ENCODE measurements around the gene TSC22D4. TPM values are rescaled to one million over a fixed set of nuclear protein-coding genes. Genes with fewer than 3 reads are reported as not detected.
"Not testable (repeated sequence)": the region's sequence is repeated elsewhere in the genome, so short reads cannot be mapped to it uniquely, and the experiment has no call there.

The TSC22D4 gene
- total and polyA plus RNA-seq, 5 experiments from 2014 or later, result 30.3 to 129 (median 35.9) TPM

DNA sequence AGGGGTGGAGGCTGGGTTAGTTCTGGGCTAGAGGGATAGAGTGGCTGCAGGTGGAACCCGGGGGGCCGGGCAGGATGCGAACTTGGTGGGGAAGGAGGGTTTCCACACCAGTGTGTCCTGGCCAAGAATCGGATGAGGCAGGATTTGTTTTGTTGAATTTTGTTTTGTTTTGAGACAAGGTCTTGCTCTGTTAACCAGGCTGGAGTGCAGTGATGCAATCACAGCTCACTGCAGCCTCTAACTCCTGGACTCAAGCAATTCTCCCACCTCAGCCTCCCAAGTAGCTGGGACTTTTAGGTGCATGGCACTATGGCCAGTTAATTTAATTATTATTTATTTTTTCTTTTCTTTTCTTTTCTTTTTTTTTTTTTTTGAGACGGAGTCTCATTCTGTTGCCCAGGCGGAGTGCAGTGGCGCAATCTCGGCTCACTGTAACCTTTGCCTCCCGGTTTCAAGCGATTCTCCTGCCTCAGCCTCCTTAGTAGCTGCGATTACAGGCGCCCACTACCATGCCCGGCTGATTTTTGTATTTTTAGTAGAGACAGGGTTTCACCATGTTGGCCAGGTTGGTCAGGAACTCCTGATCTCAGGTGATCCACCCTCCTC, 29.7 kb downstream of the TSC22D4 start:
- peak overlapping the region in 5 of 10 donors; percentile 32 to 67 (median 44) for H3K4me3 Mint-ChIP-seq
- no peak for DNase-seq
- ATAC-seq, result no peak

DNA sequence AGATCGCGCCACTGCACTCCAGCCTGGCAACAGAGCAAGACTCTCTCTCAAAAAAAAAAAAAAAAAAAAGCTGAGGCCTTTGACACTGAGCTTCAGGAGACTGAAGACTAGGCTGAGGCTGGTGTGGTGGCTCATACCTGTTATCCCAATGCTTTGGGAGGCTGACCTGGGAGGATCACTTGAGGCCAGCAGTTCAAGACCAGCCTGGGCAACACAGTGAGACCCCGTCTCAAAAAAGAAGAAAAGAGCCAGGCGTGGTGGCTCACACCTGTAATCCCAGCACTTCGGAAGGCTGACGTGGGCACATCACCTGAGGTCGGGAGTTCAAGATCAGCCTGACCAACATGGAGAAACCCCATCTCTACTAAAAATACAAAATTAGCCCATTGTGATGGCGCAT, 31.7 kb downstream of the TSC22D4 start:
- not testable (repeated sequence) for H3K27me3 Mint-ChIP-seq, ATAC-seq, H3K36me3 Mint-ChIP-seq

More for the DNA sequence above, 29.7 kb downstream of the TSC22D4 start:
- H3K9me3 Mint-ChIP-seq, result no peaks in the 10 kb centered on the region
- peaks cover 6 to 20% (median 15%) of the 10 kb centered on the region in 4 donors for H3K4me1 Mint-ChIP-seq
- H3K36me3 Mint-ChIP-seq, result no peaks in the 10 kb centered on the region
- peak overlapping the region in 5 of 10 donors; percentile 46 to 76 (median 51) for H3K27ac Mint-ChIP-seq
- POLR2A ChIA-PET, result interaction anchor here (0.6 to 4.6 kb wide), 7 partner anchors 13 to 101 kb away, joined by 3 to 44 read pairs (median 4); partner anchors contain the start of genes MEPCE, PPP1R35, SPACDR and ZCWPW1
- no peaks in the 10 kb centered on the region for H3K27me3 Mint-ChIP-seq

DNA sequence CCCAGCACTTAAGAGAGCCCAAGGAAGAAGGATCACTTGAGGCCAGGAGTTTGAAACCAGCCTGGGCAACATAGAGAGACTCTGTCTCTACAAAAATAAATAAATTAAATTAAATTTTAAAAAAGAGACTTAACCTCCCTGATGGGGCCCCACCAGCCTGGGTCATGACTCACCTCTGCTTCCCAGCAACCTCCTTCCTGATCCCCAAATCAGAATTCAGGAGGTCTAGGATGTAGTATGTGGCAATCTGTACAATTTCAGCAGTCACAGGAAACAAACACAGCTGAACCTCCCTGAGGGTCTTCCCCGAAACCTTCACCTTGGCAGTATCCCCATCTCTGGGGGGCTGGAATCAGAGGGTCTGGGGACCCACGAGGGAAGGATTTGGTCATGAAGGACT, 33.0 kb downstream of the TSC22D4 start:
- peaks cover 11 to 20% (median 18%) of the 10 kb centered on the region in 4 donors for H3K4me1 Mint-ChIP-seq
- DNase-seq (no peak), ATAC-seq (no peak)
- peak overlapping the region in 1 of 10 donors; percentile 43 for H3K27ac Mint-ChIP-seq
- H3K36me3 Mint-ChIP-seq, result no peaks in the 10 kb centered on the region
- H3K9me3 Mint-ChIP-seq, result no peaks in the 10 kb centered on the region
- no peaks in the 10 kb centered on the region for H3K27me3 Mint-ChIP-seq
- POLR2A ChIA-PET, result interaction anchor here (1.1 to 5.0 kb wide), 3 partner anchors 9 to 17 kb away, joined by 3 to 35 read pairs (median 22); partner anchors contain the start of genes MEPCE, PPP1R35 and ZCWPW1
- no peak overlapping the region for H3K4me3 Mint-ChIP-seq

More for the DNA sequence above, 31.7 kb downstream of the TSC22D4 start:
- not testable (repeated sequence) for H3K4me3 Mint-ChIP-seq, DNase-seq, H3K27ac Mint-ChIP-seq, H3K9me3 Mint-ChIP-seq
- peaks cover 11 to 20% (median 17%) of the 10 kb centered on the region in 4 donors for H3K4me1 Mint-ChIP-seq
- POLR2A ChIA-PET, result interaction anchor here (3.0 to 5.0 kb wide), 2 partner anchors 12 to 18 kb away, joined by 22 to 35 read pairs; partner anchors contain the start of genes MEPCE, PPP1R35 and ZCWPW1

DNA sequence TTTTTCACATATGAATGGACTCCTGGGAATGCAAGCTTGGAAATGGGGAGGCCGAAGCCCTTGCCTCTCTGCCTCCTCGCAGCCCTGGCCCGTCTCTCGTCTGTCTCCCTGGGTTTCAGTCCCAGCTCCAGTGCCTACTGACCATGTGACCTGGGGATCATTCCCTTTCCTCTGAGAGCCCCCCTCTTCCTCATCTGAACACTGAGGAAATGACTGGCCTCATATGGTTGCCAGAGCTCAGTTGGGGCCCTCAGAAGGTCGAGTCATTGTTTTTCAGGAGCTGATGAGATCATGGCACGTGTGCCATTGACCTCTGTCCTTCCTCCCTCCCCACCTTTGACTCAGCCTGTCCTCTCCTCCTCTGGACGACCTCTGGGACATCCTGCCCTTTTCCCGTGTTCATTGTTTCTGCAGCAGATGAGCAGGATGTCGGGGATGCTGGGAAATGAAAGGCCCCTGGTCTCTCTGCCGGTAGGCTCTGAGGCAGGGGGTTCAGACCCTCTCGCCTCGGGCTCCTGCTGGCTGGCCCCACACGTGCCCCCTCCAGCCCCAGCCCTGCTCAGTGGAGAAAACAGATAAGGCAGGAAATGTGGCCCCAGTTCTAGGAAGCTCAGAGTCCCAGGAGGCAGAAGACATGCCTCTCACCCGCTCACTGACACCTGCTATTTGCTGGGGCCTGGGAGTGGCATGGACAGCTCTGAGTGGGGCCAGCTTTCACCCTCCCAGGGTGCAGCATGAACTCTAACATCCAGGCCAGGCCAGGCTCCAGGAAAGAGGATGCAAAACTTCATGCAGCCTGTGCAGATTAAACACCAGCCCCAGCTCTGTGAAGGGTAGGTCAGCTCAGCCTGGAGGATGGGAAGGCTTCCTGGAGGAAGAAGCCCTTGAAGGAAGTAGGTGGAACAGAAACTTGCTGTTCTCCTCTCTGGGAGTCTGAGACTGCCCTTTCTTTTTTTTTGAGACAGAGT, 34.4 kb downstream of the TSC22D4 start:
- H3K27me3 Mint-ChIP-seq, result no peaks in the 10 kb centered on the region
- ATAC-seq (peak in 1 of 2 donors; percentile 29), DNase-seq (no peak)
- peak overlapping the region in 2 of 10 donors; percentile 43 to 48 for H3K4me3 Mint-ChIP-seq
- POLR2A ChIA-PET, result interaction anchor here (1.1 to 5.0 kb wide), 3 partner anchors 9 to 15 kb away, joined by 3 to 35 read pairs (median 22); partner anchors contain the start of genes MEPCE, PPP1R35 and ZCWPW1
- no peaks in the 10 kb centered on the region for H3K9me3 Mint-ChIP-seq
- no peaks in the 10 kb centered on the region for H3K36me3 Mint-ChIP-seq
- peak overlapping the region in 5 of 10 donors; percentile 22 to 70 (median 57) for H3K27ac Mint-ChIP-seq
- peaks cover 8 to 13% (median 12%) of the 10 kb centered on the region in 4 donors for H3K4me1 Mint-ChIP-seq

DNA sequence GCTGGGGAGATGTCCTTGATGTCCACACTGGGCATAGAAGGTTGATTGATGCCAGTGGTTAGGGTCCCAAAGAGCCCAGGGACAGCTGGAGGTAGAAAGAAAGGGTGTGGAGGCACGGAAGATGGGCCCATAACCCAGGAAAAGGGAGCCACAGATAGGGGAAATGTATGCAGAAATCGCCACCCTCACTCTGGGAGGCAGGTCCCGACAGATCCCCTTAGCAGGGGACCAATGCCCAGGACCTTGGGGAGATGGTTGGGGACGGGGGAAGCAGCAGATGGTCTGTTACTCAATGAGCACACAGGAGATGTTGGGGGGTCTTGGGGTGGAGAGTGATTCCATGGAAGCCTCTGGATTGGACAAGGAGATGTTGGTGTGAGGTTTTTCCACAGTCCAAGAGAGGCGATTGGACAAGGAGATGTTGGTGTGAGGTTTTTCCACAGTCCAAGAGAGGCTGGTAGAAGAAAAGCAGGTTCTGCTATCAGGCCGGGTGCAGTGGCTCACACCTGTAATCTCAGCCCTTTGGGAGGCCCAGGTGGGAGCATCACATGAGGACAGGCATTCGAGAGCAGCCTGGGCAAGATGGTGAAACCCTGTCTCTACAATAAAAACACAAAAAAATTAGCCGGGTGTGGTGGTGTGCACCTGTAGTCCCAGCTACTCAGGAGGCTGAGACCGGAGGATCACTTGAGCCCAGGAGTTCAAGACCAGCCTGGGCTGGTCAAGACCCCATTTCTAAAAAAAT, 35.7 kb downstream of the TSC22D4 start:
- H3K4me1 Mint-ChIP-seq, result peaks cover 8 to 13% (median 12%) of the 10 kb centered on the region in 4 donors
- H3K9me3 Mint-ChIP-seq, result no peaks in the 10 kb centered on the region
- H3K4me3 Mint-ChIP-seq, result no peak overlapping the region
- no peak for DNase-seq
- no peaks in the 10 kb centered on the region for H3K27me3 Mint-ChIP-seq
- no peaks in the 10 kb centered on the region for H3K36me3 Mint-ChIP-seq
- POLR2A ChIA-PET, result interaction anchor here (2.1 to 5.0 kb wide), 2 partner anchors 11 to 14 kb away, joined by 5 to 35 read pairs; partner anchors contain the start of genes MEPCE and ZCWPW1
- peak overlapping the region in 8 of 10 donors; percentile 23 to 77 (median 44) for H3K27ac Mint-ChIP-seq
- ATAC-seq, result no peak

DNA sequence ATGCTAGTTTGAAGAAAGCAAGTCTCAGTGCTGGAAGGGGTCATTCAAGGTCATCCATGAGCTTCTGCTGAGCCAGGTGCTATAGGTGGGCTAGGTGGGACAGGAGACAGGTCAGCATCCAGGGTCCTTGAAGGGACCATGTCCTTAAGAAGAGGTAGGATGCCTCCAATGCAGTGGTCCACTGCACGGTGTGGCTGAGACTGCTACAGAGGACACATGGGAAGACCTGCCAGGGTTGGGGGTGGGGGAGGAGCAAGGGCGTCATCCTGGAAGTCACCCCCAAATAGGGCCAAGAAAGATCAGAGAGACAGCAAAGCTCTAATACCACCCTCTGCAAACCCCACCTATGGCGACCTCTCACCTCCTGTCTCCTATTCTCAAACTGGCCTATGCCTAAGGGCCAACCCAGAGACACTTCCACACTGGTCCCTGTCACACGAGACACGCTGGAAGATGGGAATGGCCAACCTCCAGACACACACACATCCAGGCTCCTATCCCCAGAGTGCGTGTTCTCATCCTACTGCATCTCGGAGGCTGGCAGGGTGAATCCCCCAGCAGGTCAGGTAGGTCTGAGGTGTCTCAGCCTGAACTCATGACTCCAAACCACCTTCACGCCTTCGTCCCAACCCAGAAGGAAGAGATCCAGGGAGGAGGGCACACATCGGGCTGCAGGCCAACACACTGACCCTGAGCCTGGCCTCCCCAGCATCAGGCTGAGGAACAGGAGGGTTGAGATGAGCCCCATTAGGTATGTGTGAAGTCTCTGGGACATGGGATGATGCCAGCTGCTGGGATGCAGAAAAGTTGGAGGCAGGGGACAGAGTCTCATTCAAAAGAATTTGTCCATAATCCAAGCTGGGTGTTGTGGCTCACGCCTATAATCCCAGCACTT, 37.1 kb downstream of the TSC22D4 start:
- Mint-ChIP-seq H3K27me3 (no peaks in the 10 kb centered on the region), H3K9me3 (no peaks in the 10 kb centered on the region), H3K4me1 (peaks cover 8 to 13% (median 12%) of the 10 kb centered on the region in 4 donors), H3K4me3 (no peak overlapping the region), H3K27ac (peak overlapping the region in 2 of 10 donors; percentile 19 to 82), H3K36me3 (no peaks in the 10 kb centered on the region)
- ATAC-seq, result no peak
- POLR2A ChIA-PET, result interaction anchor here (0.6 to 5.0 kb wide), 4 partner anchors 8 to 13 kb away, joined by 4 to 35 read pairs (median 6); partner anchors contain the start of genes MEPCE and ZCWPW1
- DNase-seq, result no peak

DNA sequence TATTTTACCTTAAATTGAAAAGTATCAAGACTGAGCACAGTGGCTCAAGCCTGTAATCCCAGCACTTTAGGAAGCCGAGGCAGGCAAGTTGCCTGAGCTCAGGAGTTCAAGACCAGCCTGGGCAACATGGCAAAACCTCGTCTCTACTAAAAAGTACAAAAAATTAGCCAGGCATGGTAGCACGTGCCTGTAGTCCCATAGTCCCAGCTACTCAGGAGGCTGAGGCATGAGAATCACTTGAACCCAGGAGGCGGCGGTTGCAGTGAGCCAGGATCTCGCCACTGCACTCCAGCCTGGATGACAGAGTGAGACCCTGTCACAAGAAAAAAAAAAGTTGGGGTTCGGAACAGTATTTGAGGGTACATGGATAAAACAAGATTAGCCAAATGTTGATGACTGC, 39.8 kb downstream of the TSC22D4 start:
- H3K36me3 Mint-ChIP-seq, H3K9me3 Mint-ChIP-seq, ATAC-seq, H3K4me3 Mint-ChIP-seq, H3K27me3 Mint-ChIP-seq, H3K27ac Mint-ChIP-seq, DNase-seq: not testable (repeated sequence)
- H3K4me1 Mint-ChIP-seq, result peaks cover 8 to 18% (median 17%) of the 10 kb centered on the region in 4 donors
- POLR2A ChIA-PET, result interaction anchor here (0.6 to 4.3 kb wide), 2 partner anchors 10 to 240 kb away, joined by 4 to 57 read pairs; partner anchors contain the start of genes MEPCE and ZCWPW1

DNA sequence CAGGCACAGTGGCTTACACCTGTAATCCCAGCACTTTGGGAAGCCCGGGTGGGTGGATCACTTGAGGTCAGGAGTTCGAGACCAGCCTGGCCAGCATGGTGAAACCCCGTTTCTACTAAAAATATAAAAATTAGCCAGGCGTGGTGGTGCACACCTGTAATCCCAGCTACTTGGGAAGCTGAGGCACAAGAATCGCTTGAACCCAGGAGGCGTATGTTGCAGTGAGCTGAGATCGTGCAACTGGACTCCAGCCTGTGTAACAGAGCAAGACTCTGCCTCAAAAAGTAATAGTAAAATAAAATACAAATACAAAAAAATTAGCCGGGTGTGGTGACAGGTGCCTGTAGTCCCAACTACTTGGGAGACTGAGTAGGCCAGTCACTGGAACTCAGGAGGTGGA, 40.3 kb downstream of the TSC22D4 start:
- POLR2A ChIA-PET, result interaction anchor here (0.6 to 5.0 kb wide), 3 partner anchors 10 to 239 kb away, joined by 4 to 57 read pairs (median 30); partner anchors contain the start of genes MEPCE and ZCWPW1
- not testable (repeated sequence) for ATAC-seq, H3K9me3 Mint-ChIP-seq, H3K27me3 Mint-ChIP-seq, DNase-seq, H3K4me3 Mint-ChIP-seq
- Mint-ChIP-seq H3K36me3 (peaks cover 2 to 15% (median 5%) of the 10 kb centered on the region in 3 donors), H3K4me1 (peaks cover 9 to 22% (median 21%) of the 10 kb centered on the region in 4 donors), H3K27ac (peak overlapping the region in 1 of 10 donors; percentile 33)

DNA sequence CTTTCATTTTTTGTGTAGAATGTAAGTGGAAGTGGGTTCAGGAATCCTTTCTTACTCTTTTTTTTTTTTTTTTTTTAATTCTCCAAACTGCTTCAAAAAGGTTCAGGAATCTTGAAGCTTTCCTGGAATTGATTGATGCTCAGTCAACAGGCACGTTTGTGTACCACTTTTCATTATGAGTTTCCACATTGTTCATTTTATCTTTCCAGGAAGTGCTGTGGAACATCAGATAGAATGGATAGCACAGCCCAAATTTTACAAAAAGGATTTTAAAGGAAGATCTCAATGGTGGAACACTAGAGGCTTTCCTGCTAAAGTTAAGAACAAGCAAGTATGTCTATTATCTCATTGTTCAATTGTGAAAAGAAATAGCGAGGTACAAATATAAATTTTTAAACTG, 40.8 kb downstream of the TSC22D4 start:
- POLR2A ChIA-PET, result interaction anchor here (2.9 to 5.0 kb wide), 4 partner anchors 9 to 40 kb away, joined by 22 to 57 read pairs (median 30); partner anchors contain the start of genes MEPCE, TSC22D4 and ZCWPW1
- H3K9me3 Mint-ChIP-seq, result peaks cover 0 to 2% (median 0%) of the 10 kb centered on the region in 9 donors
- ATAC-seq, result no peak
- peak overlapping the region in 3 of 10 donors; percentile 24 to 34 (median 29) for H3K4me3 Mint-ChIP-seq
- no peaks in the 10 kb centered on the region for H3K27me3 Mint-ChIP-seq
- H3K4me1 Mint-ChIP-seq, result peaks cover 10 to 27% (median 26%) of the 10 kb centered on the region in 4 donors
- peaks cover 2 to 20% (median 5%) of the 10 kb centered on the region in 3 donors for H3K36me3 Mint-ChIP-seq
- no peak for DNase-seq
- peak overlapping the region in 3 of 10 donors; percentile 24 to 63 (median 36) for H3K27ac Mint-ChIP-seq

DNA sequence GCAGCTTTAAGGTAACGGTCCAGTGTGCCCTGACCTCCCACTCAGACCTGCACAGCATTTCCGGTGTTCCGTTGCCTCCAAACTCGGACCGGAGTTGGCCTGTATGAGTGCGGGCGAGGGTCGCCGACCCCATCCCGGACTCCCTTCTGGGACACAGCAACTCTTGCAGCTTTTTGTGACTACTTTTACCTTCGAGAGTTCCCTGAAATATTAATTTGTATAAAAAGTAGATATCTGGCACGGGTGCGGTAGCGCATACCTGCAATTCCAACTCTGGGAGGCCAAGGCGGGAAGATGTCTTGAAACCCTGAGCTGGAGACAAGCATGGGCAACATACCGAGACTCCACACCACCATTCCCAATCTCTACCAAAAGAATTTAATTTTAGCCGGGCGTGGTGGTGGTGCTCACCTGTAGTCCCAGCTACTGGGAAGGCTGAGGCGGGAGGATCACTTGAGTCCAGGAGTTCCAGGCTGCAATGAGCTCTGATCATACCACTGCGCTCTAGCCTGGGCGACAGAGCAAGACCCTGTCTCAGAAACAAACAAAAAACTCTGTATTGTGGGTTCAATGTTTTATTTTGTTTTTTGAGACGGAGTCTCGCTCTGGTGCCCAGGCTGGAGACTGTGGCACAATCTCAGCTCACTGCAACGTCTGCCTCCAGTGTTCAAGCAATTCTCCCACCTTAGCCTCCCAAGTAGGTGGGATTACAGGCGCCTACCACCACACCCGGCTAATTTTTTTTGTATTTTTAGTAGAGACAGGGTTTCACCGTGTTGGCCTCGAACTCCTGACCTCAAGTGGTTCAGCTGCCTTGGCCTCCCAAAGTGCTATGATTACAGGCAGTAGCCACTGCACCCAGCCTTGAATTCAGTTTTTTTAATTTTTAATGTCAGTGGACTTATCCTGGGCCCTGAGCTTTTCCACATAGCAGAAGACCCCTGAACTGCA, 41.6 kb downstream of the TSC22D4 start:
- POLR2A ChIA-PET, result interaction anchor here (0.6 to 5.0 kb wide), 24 partner anchors 8 to 813 kb away, joined by 3 to 57 read pairs (median 6); partner anchors contain the start of genes AGFG2, AP4M1, FBXO24 and LRCH4
- ATAC-seq (no peak), DNase-seq (no peak)
- Mint-ChIP-seq H3K4me3 (peak overlapping the region in 9 of 10 donors; percentile 7 to 97 (median 91)), H3K27me3 (no peaks in the 10 kb centered on the region), H3K27ac (peak overlapping the region in 8 of 10 donors; percentile 7 to 98 (median 76)), H3K9me3 (peaks cover 0 to 2% (median 0%) of the 10 kb centered on the region in 9 donors), H3K36me3 (peaks cover 2 to 28% (median 5%) of the 10 kb centered on the region in 3 donors), H3K4me1 (peaks cover 11 to 35% (median 31%) of the 10 kb centered on the region in 4 donors)

Measured in naive thymus-derived CD8-positive, alpha-beta T cell (primary cell).